Parathyroid adenoma (tissue), 2 donors: Measurements from ENCODE around the gene GNL3L.

Experiments
- H2AFZ ChIP-seq: fragments of 300-600 bp; sonication (generic); one replicate; pipeline ENCODE4 v1.7.0; 2017; ENCODE audit warnings: antibody characterized with exemption, mild to moderate bottlenecking
- H3K27ac ChIP-seq: fragments of 300-600 bp; sonication (generic); one replicate; pipeline ENCODE4 v1.7.0; 2017
- H3K27me3 ChIP-seq: fragments of 300-600 bp; sonication (generic); one replicate; pipeline ENCODE4 v1.7.0; 2017; ENCODE audit warnings: low read length; ENCODE audit not compliant: control insufficient read depth, insufficient read depth
- H3K36me3 ChIP-seq: fragments of 300-600 bp; sonication (generic); one replicate; pipeline ENCODE4 v1.7.0; 2017; ENCODE audit warnings: low read length; ENCODE audit not compliant: control insufficient read depth, insufficient read depth
- H3K4me1 ChIP-seq: fragments of 300-600 bp; sonication (generic); one replicate; pipeline ENCODE4 v1.7.0; 2017; ENCODE audit warnings: control low read depth
- H3K4me2 ChIP-seq: fragments of 300-600 bp; sonication (generic); one replicate; pipeline ENCODE4 v1.7.0; 2017; ENCODE audit warnings: low read length
- H3K4me3 ChIP-seq: fragments of 300-600 bp; sonication (generic); one replicate; pipeline ENCODE4 v1.7.0; 2017; ENCODE audit warnings: low read depth, low read length
- H3K79me2 ChIP-seq: fragments of 300-600 bp; sonication (generic); one replicate; pipeline ENCODE4 v1.7.0; 2017; ENCODE audit warnings: control low read depth
- H3K9ac ChIP-seq: fragments of 300-600 bp; sonication (generic); one replicate; pipeline ENCODE4 v1.7.0; 2017; ENCODE audit warnings: mild to moderate bottlenecking
- H3K9me3 ChIP-seq: fragments of 300-600 bp; sonication (generic); one replicate; pipeline ENCODE4 v1.7.0; 2017; ENCODE audit warnings: low read length; ENCODE audit not compliant: control insufficient read depth
- TF ChIP-seq, protein P1 (sequence below): fragments of 300-600 bp; sonication (generic); IDR thresholded peaks from one replicate; pipeline ENCODE4 v1.7.0; 2017; ENCODE audit warnings: antibody characterized with exemption, mild to moderate bottlenecking
- donor health status: primary hyperparathyroidism.

The GNL3L gene

DNA sequence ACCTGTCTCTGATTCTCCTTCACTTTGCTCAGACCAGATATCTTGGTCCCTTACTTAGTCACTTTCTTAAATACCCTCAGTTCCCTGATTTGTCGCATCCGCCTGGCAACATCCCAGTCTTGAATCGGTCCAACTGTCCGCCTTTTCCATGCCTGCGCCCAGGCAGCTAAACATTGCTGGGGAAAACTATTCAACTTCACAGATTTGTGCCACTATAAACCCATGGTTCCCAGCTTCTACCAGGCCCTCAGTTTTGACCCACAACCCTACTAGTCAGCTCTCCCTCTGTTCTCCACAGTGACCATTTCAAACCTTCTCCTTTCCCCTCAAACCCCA, 33.5 kb upstream of the GNL3L start:
- Histone ChIP-seq H3K36me3 (no peaks in the 10 kb centered on the region), H3K9ac (no peak overlapping the region), H2AFZ (peak overlapping the region; percentile 84), H3K79me2 (peaks cover 9% of the 10 kb centered on the region), H3K27ac (peak overlapping the region; percentile 59), H3K27me3 (no peaks in the 10 kb centered on the region), H3K9me3 (no peaks in the 10 kb centered on the region), H3K4me2 (peak overlapping the region; percentile 65), H3K4me1 (peaks cover 3% of the 10 kb centered on the region), H3K4me3 (no peak overlapping the region)
- TF ChIP-seq, protein P1, sequence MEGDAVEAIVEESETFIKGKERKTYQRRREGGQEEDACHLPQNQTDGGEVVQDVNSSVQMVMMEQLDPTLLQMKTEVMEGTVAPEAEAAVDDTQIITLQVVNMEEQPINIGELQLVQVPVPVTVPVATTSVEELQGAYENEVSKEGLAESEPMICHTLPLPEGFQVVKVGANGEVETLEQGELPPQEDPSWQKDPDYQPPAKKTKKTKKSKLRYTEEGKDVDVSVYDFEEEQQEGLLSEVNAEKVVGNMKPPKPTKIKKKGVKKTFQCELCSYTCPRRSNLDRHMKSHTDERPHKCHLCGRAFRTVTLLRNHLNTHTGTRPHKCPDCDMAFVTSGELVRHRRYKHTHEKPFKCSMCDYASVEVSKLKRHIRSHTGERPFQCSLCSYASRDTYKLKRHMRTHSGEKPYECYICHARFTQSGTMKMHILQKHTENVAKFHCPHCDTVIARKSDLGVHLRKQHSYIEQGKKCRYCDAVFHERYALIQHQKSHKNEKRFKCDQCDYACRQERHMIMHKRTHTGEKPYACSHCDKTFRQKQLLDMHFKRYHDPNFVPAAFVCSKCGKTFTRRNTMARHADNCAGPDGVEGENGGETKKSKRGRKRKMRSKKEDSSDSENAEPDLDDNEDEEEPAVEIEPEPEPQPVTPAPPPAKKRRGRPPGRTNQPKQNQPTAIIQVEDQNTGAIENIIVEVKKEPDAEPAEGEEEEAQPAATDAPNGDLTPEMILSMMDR, result no peak

DNA sequence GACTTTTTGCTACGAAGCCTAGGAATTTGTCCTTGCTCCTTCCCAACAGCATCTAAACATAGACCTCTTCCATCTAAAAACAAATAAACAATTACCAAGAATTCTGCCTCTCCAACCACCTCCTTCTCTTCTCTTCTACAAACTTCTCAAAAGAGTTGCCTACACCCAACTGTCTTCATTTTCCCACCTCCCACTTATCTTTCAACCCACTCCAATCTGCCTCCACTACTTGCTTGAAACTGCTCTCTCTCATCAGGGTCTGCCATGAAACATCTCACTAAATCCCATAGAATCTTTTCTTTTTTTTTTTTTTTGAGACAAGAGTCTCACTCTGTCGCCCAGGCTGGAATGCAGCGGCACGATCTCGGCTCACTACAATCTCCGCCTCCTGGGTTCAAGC, 33.1 kb upstream of the GNL3L start:
- Histone ChIP-seq H3K4me3 (no peak overlapping the region), H3K27ac (peak overlapping the region; percentile 59), H3K36me3 (no peaks in the 10 kb centered on the region), H3K79me2 (peaks cover 9% of the 10 kb centered on the region), H3K9me3 (no peaks in the 10 kb centered on the region), H2AFZ (peak overlapping the region; percentile 84), H3K4me2 (no peak overlapping the region), H3K9ac (no peak overlapping the region), H3K4me1 (peaks cover 3% of the 10 kb centered on the region), H3K27me3 (no peaks in the 10 kb centered on the region)
- TF ChIP-seq, protein P1, result no peak

DNA sequence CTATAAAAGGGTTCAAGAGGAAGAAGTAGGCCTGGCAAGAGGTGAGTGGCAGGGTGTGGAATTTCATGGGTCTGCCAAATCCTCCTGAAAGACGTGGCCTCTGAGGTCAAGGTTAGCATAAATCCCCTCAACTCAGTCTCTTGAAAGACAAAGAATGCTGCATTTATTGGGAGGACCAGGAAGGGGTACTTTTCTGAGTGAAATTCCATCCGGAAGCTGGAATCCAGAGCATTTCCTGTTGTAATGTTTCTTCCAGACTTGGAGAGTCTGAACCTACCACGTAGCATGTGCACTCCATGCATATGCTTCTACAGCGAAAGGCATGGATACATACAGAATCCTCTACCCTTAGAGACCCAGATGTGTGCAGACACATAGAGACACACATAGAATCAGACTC, 20.6 kb upstream of the GNL3L start:
- Histone ChIP-seq H3K4me1 (no peaks in the 10 kb centered on the region), H3K27me3 (no peaks in the 10 kb centered on the region), H3K4me2 (no peak overlapping the region), H3K27ac (no peak overlapping the region), H3K9me3 (no peaks in the 10 kb centered on the region), H3K9ac (no peak overlapping the region), H3K79me2 (no peaks in the 10 kb centered on the region), H3K4me3 (no peak overlapping the region), H3K36me3 (no peaks in the 10 kb centered on the region), H2AFZ (no peak overlapping the region)
- TF ChIP-seq, protein P1, result no peak

DNA sequence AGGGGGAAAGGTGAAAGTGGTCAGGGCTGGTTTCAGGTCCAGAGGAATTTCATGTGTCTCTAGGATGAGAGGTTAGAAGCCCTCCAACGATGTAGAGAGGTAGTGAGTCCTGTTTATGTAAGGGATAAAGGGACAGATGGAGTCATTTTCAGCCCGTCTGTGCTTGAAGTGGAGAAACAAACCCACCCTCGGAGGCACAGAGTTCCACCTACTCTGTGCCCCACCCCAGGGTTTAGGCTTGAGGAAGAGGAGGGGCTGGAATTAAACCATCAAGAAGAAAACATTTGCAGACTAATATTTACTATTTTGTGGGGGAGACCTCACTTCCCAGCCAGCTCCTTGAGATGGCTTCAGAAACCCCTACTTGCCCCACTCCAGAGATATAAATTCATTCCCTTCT, 868 bp upstream of the GNL3L start:
- Histone ChIP-seq H3K27me3 (no peaks in the 10 kb centered on the region), H3K27ac (peak overlapping the region; percentile 93), H3K4me2 (peak overlapping the region; percentile 68), H2AFZ (peak overlapping the region; percentile 86), H3K4me1 (no peaks in the 10 kb centered on the region), H3K9ac (no peak overlapping the region), H3K36me3 (no peaks in the 10 kb centered on the region), H3K4me3 (peak overlapping the region; percentile 70), H3K79me2 (no peaks in the 10 kb centered on the region), H3K9me3 (no peaks in the 10 kb centered on the region)
- TF ChIP-seq, protein P1, result no peak

DNA sequence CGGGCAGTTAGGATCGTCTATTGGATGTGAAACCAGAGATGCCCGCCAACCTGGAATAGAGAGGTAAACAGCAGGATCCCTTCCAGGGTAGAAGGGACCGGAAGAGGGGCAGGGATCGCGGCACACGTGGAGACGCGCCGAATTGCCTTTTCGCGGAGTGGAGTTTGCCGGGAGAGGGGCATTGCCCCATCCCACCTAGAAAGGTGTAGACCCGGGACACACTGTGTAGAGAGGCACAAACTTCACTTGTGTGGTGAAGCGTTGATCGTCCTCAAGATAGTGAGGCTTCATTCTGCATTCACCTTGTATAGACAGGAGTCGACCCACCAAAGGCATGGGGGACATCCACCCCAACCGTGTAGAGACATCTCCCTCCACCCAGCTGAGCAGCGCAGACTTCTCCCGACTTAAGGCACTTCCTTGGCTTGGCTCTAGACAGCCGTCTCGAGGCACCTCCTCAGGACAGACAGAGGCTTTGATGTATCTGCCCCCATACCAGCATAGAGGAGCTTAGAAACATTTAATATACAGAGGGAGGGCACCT, 410 bp downstream of the GNL3L start:
- no peak overlapping the region for H3K9ac ChIP-seq
- H3K4me1 ChIP-seq, result no peaks in the 10 kb centered on the region
- TF ChIP-seq, protein P1, result no peak
- peak overlapping the region; percentile 84 for H2AFZ ChIP-seq
- H3K4me2 ChIP-seq, result peak overlapping the region; percentile 78
- H3K4me3 ChIP-seq, result peak overlapping the region; percentile 82
- no peaks in the 10 kb centered on the region for H3K36me3 ChIP-seq
- H3K27ac ChIP-seq, result peak overlapping the region; percentile 72
- H3K79me2 ChIP-seq, result no peaks in the 10 kb centered on the region
- no peaks in the 10 kb centered on the region for H3K9me3 ChIP-seq
- no peaks in the 10 kb centered on the region for H3K27me3 ChIP-seq
